Islet of Langerhans (tissue), 1 donor: ENCODE data around the gene SETBP1.
A peak's percentile ranks its signal among the peaks of the same experiment; 100 is the strongest.
"Not testable (repeated sequence)": the region's sequence is repeated elsewhere in the genome, so short reads cannot be mapped to it uniquely, and the experiment has no call there.

ENCODE experiments used
- FAIRE-seq: peaks from one replicate; lab custom pipeline; 2011; peaks lifted over from hg19 to GRCh38; lab: Jason Lieb, UNC

SETBP1 gene

DNA sequence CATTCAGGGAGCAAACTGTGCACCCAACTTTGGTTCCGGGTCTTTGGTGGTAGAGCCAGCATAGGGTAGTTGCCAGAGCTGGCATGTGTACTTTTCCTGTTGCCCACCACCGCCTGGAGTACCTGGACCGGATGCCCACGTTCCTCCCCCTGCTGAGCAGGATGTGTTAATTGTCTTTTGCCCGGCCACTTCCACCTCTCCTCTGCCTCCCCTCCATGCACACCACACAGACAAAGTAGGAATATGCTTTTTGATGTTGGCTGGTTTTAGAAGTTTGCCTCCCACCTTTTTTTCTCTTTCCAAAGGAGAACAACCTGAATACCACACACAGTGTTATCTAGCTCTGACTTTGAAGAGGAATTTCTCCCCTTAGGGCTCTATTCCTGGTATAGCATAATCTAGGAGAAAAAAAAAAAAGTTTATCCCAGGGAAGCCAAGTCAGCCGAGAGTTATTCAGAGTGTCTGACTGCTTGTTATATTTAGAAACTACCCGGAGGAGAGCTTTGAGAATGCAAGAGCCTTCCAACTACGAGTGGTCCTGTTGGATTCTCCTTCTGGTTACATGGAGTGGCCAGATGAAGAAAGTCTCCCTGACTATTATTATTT lies 111.9 kb downstream of the SETBP1 start:
- FAIRE-seq: no peak

DNA sequence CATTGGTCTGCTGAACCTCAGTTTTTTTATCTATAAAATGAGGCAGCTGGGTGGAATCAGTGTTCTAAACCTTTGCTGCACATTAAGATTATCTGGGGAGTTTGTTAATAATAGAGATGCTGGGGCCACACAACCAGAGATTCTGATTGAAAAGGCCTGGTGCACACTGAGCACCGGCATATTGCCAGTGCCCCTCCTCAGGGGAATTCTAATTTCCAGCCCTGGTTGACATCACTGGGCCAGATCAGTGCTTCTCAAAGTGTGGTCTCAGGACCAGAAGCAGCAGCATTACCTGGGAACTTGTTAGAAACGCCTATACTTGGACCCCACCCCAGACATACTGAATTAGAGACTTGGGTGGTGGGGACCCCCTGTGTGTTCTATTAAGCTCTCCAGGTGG lies 112.5 kb downstream of the SETBP1 start:
- FAIRE-seq: no peak

DNA sequence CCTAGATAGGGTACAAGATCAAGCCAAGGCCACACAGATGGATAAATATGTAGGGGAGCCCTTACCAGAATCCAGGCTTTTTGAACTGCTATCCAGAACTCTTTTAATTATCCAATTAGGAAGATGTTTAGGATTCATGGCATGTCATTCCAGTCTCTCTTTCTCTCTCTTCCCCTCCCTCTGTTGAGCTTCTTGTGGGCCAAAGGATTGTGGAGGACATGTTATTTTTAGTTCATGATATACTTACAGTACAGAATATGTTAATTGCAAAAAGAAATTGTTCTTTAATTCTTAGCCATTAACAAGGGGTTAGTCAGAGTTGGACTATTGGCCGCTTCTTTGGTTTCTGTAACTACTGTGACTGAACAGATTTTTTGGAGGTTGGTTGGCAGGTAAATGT lies 113.0 kb downstream of the SETBP1 start:
- no peak for FAIRE-seq

DNA sequence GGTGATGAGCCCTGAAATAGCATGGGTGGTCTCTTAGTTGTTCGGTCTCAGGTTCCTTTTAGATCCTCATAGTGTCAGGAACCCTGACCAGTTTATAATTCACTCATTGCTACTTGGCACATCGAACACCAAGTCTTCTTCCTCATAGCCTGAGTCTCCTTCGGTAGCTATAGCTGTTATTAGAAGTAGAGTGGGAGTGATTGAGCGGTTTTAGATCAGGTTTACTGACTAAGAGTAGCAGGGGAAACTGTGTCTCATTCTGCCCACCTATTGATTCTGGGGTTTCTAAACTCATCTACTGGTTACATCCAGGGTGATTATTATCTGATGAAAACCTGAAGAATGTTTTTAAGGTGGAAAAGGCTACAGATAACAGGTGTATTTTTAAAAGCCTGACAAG lies 114.6 kb downstream of the SETBP1 start:
- FAIRE-seq: no peak

DNA sequence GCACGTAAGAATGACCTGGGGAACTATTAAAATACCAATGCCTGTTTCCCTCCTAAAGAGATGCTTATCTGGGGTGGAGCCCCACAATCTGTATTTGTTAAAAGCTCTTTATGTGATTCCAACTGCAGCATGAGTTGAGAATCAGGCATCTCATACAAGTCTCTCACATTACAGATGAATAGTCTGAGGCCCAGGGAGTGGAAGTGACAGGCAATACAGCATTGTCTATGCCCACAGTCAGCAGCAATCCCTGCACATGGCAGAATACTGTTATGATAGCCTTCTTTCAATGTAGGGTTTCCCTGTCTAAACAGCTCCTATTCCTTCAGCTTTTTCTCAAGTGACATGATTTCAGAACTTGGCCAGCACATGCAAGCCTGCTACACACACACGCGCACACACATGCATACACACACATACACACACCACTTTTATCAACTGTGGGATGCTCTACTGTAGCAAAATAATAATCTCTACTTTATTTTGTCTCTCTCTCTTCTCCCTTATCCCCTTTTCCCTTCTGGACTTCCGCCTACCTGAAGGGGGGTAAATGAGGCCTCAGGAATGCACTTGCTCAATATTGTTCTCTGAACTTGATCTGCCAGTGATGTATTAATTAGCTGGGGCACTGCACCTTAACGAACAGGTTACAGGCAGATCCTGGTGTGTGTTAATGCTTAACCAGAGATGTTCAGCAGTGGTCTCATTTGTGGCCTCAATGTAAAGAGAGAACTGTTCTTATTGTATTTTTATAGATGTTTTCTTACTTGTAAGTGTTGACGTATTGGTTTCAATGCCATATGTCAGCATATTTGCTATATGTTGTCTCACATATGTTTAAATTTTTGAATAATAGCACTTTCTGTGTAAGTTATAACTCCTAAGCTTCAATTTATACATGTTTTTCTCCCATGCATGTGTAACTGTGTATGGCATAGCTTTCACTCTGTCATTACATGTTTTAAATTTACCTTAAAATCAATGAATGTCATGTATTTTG lies 116.0 kb downstream of the SETBP1 start:
- FAIRE-seq: no peak

DNA sequence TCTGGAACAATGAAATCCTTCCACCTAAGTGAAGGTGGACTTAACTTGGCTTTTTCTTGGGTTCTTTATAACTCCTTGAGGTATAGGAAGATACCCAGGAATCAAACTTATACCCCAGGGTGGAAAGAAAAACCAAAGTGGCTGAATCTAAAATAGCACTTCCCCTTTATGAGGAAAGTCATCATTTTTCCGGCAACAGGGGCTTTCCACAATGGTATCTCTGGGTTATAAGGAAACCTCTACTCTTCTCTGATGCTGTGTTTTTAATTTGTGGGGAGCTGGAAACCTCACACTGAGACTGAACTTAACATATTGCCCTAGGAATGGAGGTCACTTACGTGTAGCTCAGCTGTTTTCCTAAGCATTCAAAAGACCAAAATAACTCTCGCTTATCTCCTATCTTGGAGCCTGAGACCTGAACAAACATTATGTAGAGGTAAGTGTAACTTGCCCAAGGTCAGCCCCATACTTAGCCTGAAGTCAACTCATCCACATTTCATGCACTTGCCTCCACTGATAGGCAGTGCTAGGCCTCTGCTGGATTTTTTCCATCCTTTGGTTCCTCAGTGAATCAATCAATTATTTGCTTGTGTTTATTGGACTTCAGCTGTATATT lies 117.9 kb downstream of the SETBP1 start:
- FAIRE-seq: no peak

DNA sequence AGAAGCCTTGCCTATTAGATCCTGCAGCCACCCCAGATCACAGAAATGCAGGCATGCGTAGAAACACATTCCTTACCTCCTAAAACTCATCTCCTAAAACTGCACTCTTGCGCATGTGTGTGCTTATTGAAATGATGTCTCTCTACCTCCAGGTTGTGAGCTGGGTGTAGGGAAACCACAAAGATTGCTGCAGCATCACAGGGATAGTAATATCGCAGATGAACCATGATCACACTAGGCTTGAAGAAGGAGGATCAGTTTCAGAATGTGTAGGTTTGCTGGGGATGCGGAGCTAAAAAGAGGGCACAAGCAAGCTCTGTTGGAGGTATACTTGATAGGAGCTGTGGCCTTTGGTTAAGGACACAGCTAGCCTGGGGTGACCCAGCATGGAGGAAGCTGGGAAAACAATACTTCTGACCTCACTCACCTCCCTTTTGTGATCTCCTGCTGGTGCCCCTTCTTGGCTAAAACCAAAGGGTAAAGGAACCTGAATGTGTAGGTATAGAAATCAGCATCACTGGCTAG lies 118.8 kb downstream of the SETBP1 start:
- no peak for FAIRE-seq

DNA sequence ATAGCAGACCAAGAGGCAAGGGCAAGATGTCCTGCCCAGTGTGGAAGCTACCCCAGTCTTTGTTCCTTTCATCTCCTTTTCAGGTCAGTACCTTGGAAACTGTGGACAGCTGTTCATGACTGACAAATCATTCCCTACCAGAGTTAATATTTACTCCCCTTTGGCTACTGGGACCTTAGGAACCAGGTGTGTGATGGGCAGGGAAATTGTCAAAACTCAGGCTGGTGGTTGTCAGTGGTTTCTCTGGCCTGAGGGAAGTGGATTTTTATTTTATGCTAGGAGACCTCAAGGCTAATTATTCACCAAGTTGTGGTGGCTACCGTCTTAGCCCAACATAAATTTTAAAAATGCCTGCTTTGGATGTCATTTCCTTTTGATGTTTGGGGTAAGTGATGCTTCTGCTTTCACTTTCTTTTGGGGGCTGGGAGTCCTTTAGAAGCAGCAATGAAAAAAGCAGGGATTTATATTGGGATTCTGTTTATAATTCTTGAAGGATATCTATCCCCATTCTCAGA lies 119.3 kb downstream of the SETBP1 start:
- FAIRE-seq: no peak

DNA sequence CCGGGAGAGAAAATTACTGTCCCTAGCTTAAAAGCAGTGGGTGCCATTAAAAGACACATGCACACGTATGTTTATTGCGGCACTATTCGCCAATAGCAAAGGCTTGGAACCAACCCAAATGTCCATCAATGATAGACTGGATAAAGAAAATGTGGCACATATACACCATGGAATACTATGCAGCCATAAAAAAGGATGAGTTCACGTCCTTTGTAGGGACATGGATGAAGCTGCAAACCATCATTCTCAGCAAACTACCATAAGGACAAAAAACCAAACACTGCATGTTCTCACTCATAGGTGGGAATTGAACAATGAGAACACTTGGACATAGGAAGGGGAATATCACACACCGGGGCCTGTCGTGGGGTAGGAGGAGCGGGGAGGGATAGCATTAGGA lies 120.1 kb downstream of the SETBP1 start:
- FAIRE-seq: not testable (repeated sequence)

DNA sequence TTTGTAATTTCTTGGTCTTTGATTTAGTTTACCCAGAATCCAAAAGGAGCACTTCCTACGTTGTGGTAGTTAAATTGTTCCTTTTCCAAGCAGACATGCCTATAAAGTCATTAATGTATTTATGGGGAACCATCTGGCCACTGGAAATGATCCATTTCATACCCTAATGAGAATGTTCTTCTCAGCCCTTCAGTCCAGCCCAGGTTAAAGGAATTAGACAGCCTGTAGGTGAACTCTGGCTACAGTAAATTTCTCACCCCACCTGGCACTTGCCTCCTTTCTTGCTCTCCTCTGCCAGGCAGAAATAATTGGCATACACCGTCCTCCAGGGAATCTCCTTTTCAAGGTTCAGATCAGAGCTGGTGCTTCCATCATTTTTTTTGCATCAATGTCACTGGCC lies 121.1 kb downstream of the SETBP1 start:
- no peak for FAIRE-seq

DNA sequence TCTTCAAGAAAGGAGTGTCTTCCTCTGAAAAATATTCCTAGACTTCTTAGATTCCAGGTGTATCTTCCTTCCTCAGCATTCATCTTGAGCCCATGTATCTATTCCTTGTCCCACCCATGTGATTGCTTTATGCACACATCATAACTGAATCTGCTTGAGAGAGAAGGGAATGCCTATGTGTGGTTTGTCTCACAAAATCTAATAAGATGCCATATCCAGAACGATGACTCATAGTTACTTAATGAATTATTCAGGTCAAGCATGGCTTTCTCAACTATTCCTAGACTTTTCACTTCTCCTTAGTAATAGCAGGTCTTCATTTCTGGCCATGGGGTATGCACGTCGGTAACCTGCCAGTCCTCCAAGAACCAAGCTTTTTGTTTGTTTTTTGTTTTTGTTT lies 121.8 kb downstream of the SETBP1 start:
- peak; percentile 88 for FAIRE-seq

DNA sequence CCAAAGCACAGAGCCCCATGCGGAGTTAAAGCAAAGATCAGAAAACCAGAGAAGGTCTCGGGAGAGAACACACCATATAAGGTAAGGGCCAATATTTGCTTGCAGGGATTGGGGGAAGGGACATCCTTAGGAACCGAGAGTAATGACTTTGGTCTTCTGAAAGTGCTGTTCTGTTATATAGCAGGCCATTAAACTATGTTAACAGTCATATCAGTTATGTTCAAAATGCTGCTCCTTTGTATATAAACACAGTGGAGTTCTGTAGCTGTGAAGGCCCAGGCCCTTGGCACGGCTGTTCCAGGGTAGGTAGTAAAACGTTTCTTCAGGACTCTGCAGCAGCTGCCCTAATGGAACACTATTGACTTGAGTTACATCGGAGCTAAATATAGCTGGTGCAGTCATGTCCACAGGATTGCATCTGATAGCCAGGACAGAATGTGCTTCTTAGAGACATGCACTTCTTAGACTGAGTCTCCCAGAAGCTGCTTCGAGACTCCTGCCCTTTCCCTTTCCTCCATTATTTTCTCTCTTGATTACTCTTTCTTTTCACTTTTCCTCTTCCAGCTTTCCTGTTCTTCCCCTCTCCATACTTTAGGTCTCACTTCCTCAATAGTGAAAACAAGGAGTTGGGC lies 122.4 kb downstream of the SETBP1 start:
- peak; percentile 81 for FAIRE-seq

DNA sequence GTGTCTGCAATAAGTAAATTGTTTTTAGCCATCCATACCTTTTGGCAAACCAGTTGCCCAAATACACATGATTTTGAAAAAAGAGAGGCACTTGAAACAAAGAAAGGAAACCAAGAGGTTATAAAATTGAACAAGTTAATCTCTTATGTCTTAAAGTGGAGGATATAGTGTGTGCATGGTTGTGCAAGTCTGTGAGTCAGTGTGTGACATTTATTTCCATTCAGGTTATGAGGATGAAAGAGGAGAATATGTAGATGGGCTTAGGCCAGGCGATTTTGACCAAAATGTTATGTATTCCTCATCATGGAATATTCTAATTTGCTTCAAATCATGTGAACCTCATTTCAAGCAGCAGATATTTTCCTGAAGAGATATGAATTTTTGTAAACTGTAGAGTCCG lies 123.3 kb downstream of the SETBP1 start:
- FAIRE-seq: no peak

DNA sequence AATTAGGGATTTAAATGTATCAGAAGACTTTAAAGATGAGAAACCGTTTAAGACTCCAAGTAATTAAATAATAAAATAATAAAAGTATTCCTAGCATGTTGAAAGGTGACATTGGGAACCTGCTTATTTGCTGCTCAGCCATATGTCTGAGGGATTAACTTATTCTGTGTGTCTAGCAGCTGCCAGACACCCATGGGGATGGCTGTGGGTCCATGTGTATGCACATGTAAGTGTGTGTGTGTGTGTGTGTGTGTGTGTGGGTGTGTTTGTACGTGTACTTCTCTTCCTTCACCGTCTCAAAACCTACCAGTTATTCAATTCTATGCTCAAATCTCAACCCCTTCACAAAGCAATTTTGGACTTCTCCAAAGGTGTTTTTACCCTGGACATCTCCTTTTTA lies 124.5 kb downstream of the SETBP1 start:
- no peak for FAIRE-seq

DNA sequence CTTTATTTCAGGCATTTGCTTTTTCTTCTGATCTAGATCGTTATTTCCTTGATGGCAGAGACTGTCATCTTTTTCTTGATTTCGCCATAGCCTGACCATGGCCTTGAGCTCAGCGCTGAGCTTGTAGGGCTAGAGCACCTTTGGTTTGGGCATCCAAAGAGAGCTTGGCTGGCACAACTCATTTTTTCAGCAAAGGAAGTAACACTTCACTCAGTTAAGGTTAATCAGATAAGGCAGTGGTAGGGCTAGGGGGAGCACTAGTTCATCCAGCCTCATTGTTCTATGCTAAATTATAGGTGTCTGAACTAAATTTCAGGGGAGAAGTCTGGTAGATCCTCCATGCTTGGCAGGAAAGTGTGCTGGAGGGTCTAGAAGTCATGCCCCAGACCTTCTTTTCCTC lies 125.0 kb downstream of the SETBP1 start:
- FAIRE-seq: no peak

DNA sequence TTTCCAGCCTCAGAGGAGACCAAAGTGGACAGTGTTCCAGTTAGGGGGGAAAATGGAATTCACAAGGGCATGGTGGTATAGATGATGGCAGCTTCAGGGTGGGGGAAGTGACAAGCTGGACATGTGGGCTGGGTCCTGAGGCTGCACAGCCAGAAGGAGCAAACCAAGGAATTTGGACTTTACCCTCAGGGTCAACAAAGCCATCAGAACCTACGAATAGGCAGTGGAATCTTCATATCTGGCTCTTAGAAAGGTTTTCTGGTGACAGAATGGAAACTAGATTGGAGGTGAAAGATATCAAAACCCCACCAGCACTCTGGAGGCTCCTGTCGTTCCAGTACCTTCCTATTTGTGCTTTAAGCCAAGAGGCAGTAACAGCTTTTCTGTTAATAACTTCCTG lies 127.1 kb downstream of the SETBP1 start:
- FAIRE-seq: no peak

DNA sequence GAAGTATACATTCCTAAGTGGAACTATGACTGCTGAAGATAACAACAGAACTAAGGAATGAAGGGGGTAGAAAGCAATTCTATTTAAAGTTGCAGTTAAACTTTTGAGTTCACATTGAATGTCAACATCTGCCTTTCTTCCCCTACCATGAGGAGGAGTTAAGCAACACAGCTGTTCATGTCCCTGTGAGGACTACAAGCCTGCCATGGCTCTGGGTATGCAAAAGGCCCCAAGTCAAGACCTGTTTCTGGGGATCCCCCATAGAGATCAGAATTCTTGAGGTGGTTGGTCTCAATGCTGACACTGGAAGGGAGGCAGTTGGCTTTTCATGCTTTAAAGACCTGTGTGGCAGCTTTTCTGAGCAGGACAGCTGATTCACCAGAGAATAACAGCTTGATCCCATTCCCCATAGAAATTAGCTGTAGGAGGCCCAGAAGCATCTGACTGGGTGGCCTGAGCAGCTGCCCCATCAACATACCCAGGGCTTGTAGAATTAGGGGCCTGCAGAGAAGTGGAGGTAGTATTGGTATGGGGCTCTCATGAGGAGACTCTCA lies 131.0 kb downstream of the SETBP1 start:
- FAIRE-seq: no peak

DNA sequence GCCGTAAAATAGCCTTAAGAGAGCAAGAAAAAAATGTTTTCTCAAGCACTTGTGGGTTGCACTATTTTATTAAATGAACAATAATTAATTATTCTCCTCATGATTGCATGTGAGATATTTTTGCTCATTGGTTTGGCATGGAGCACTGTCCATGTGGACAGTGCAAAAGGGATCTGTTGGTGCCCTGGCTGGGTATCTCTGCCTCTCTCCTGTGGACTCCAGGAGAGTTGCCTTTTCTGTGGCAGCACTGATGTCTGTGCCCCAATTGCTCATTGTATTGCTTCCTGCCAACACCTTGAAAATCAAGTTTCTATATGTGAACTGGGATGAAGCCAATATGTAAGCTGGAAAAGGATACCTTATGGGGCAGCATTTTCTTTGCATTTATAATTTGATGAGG lies 131.7 kb downstream of the SETBP1 start:
- no peak for FAIRE-seq

DNA sequence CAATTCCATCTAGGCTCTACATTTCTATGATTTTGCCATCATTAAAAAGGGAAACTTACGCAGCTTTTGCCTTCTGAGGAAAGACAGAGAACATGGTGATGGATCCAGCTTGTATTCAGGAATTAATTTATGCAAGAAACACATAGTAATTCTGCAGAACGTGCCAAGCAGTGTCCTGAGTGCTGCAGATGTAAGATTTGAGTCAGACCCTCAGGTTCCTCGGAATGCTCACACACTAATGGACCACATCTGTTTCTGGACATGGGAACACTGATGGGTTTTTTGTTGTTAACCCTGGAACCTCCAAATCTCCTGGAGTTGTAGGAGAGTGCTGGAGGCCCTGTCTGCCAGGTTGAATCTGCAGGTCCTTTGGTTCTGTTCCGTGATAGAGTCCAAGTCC lies 132.9 kb downstream of the SETBP1 start:
- FAIRE-seq: no peak

DNA sequence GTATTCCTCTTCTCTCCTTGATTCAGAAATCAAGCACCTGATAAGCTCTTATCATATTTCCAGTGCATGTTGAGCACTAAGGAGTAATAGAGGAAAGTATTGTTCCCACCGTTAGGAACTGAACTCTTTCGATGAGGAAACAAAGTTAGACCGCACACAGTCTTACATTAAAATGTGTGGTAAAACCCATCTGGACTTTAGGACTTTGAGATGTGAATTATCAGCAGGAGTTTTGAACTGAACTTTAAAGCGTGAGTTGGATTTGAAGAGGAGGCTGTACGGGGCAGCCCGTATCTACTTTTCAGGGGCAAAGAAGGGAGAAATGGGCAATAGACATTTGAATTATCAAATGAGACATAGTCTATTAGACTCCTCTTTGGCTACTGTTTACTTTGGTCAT lies 134.4 kb downstream of the SETBP1 start:
- no peak for FAIRE-seq

DNA sequence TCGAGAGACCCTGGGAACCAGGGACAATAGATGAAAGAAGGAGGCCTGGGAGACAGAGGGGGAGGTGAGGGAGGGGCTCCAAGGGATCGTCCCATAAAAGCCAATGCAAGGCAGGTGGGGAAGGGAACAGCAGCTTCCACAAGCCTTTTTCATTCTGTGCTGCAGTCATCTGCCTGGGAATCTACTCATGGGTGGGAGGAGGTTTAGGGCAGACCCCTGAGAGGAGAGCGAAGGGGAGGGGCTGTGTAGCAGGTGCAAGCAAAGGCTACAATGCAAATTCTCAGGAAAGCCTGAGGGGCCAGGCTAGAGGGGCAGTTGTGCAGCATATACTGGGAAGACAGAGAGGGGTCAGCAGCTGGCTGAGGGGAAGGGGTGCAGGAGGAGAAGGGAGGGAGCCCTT lies 135.4 kb downstream of the SETBP1 start:
- FAIRE-seq: no peak

DNA sequence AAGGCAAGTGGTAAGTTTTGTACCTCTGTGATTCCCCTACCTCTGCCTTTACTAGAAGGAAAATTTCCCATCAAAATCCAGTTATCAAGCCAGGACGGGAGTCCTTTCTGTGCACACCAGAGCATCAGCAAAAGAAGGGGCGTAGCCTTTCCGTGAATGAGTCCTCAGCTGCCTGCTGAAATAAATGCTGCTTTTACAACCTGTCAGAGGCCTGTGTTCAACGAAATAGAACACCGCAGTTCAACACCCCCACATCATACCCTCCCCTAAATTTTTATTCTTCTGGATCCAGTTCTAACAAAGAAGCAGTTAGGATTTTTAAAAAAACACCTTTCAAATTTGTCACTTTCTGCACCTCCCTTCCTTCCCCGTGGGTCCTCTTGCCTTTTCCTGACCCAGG lies 135.8 kb downstream of the SETBP1 start:
- FAIRE-seq: no peak
